Stimulated activated CD4-positive, alpha-beta T cell treated with anti-CD3 and anti-CD28 coated beads, Interleukin-12 subunit alpha, Interleukin-12 subunit beta, amount 100 ng/mL, for 24 hours (primary cell): ENCODE results near the gene HSF2.

Experiments
- DNase-seq, 2 experiments: peaks; one replicate each; pipeline ENCODE4 v3.0.0-alpha.2; 2020; ENCODE audit warnings: low read depth in 2 of 2

Gene HSF2

GRCh38 chr6:122400121-122400450 is 634 bp downstream of the HSF2 start:
- DNase-seq = no peak

- no peak for DNase-seq
These were observed 1.1 kb downstream of the HSF2 start for GRCh38 chr6:122400462-122401089.

GRCh38 chr6:122401104-122401503 is 1.7 kb downstream of the HSF2 start:
- DNase-seq = no peak

GRCh38 chr6:122404444-122404843 is 5.0 kb downstream of the HSF2 start:
- DNase-seq = no peak

- DNase-seq = no peak
These were observed 6.0 kb downstream of the HSF2 start for GRCh38 chr6:122405417-122405816.

- no peak for DNase-seq
These were observed 6.7 kb downstream of the HSF2 start for GRCh38 chr6:122406187-122406586.

GRCh38 chr6:122407712-122408111 is 8.3 kb downstream of the HSF2 start:
- DNase-seq = no peak

GRCh38 chr6:122408240-122408639 is 8.8 kb downstream of the HSF2 start:
- DNase-seq = no peak

- DNase-seq = no peak
These were observed 9.4 kb downstream of the HSF2 start for GRCh38 chr6:122408702-122409458.

- no peak for DNase-seq
These were observed 12.5 kb downstream of the HSF2 start for GRCh38 chr6:122412001-122412400.

- no peak for DNase-seq
These were observed 17.4 kb downstream of the HSF2 start for GRCh38 chr6:122416825-122417224.

- no peak for DNase-seq
These were observed 22.6 kb downstream of the HSF2 start for GRCh38 chr6:122422003-122422402.

- DNase-seq = no peak
These were observed 23.3 kb downstream of the HSF2 start for GRCh38 chr6:122422614-122423267.

GRCh38 chr6:122423734-122424133 is 24.3 kb downstream of the HSF2 start:
- DNase-seq = no peak

GRCh38 chr6:122426597-122426996 is 27.1 kb downstream of the HSF2 start:
- no peak for DNase-seq

- no peak for DNase-seq
These were observed 29.3 kb downstream of the HSF2 start for GRCh38 chr6:122428781-122429180.

- no peak for DNase-seq
These were observed 29.9 kb downstream of the HSF2 start for GRCh38 chr6:122429323-122429722.

GRCh38 chr6:122431780-122432179 is 32.3 kb downstream of the HSF2 start:
- no peak for DNase-seq

GRCh38 chr6:122432816-122433215 is 33.4 kb downstream of the HSF2 start:
- DNase-seq = no peak

- no peak for DNase-seq
These were observed 39.5 kb downstream of the HSF2 start for GRCh38 chr6:122438975-122439374.

- no peak for DNase-seq
These were observed 45.8 kb downstream of the HSF2 start for GRCh38 chr6:122445274-122445673.

- no peak for DNase-seq
These were observed 49.6 kb downstream of the HSF2 start for GRCh38 chr6:122449069-122449468.

- no peak for DNase-seq
These were observed 53.1 kb downstream of the HSF2 start for GRCh38 chr6:122452509-122452908.
